Ishikawa (cell line): ENCODE results near the gene ADAMTS15.

Experiments
- CEBPB ChIP-seq: IDR thresholded peaks from 2 replicates; pipeline ENCODE4 v1.6.1; 2012
- CREB1 ChIP-seq: IDR thresholded peaks from 2 replicates; pipeline ENCODE4 v1.6.1; 2012; ENCODE audit warnings: low read depth
- EGR1 ChIP-seq: IDR thresholded peaks from 2 replicates; pipeline ENCODE4 v1.6.1; 2012
- FOXM1 ChIP-seq: IDR thresholded peaks from 2 replicates; pipeline ENCODE4 v1.6.1; 2012; ENCODE audit warnings: low read depth, borderline replicate concordance
- RAD21 ChIP-seq: IDR thresholded peaks from 2 replicates; pipeline ENCODE4 v1.6.1; 2012; ENCODE audit warnings: low read depth
- TAF1 ChIP-seq: IDR thresholded peaks from 2 replicates; pipeline ENCODE4 v1.6.1; 2012; ENCODE audit warnings: low read depth, mild to moderate bottlenecking
- YY1 ChIP-seq: IDR thresholded peaks from 2 replicates; pipeline ENCODE4 v1.6.1; 2012; ENCODE audit warnings: low read depth
- TF ChIP-seq, protein P1 (sequence below): IDR thresholded peaks from 2 replicates; pipeline ENCODE4 v1.6.1; 2012; ENCODE audit warnings: low read depth, mild to moderate bottlenecking
- TF ChIP-seq, protein P2 (sequence below): IDR thresholded peaks from 2 replicates; pipeline ENCODE4 v1.6.1; 2012

DNA sequence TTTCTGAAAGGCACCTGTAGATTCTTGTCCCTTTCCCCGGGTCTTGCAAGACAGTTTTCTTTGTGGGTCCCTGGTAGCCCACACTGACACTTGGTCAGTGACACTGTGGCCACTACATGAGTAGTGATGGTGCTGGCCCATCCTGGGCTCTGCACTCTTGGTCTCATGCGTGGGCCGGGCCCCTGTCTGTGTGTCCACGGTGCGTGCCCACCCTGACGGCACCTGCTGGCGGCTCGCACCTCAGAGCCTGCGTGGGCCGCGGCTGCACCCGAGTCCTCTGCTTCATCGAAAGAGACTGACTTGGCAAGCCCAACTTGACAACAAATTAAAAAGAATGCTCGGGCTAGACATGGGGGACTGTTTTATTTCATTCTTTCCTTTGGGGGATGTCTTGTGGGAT lies 37.5 kb downstream of the ADAMTS15 start:
- no peak for TF ChIP-seq TAF1
- no peak for TF ChIP-seq RAD21
- TF ChIP-seq CEBPB = no peak
- TF ChIP-seq, protein P1, sequence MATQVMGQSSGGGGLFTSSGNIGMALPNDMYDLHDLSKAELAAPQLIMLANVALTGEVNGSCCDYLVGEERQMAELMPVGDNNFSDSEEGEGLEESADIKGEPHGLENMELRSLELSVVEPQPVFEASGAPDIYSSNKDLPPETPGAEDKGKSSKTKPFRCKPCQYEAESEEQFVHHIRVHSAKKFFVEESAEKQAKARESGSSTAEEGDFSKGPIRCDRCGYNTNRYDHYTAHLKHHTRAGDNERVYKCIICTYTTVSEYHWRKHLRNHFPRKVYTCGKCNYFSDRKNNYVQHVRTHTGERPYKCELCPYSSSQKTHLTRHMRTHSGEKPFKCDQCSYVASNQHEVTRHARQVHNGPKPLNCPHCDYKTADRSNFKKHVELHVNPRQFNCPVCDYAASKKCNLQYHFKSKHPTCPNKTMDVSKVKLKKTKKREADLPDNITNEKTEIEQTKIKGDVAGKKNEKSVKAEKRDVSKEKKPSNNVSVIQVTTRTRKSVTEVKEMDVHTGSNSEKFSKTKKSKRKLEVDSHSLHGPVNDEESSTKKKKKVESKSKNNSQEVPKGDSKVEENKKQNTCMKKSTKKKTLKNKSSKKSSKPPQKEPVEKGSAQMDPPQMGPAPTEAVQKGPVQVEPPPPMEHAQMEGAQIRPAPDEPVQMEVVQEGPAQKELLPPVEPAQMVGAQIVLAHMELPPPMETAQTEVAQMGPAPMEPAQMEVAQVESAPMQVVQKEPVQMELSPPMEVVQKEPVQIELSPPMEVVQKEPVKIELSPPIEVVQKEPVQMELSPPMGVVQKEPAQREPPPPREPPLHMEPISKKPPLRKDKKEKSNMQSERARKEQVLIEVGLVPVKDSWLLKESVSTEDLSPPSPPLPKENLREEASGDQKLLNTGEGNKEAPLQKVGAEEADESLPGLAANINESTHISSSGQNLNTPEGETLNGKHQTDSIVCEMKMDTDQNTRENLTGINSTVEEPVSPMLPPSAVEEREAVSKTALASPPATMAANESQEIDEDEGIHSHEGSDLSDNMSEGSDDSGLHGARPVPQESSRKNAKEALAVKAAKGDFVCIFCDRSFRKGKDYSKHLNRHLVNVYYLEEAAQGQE = no peak
- no peak for TF ChIP-seq FOXM1
- TF ChIP-seq EGR1 = no peak
- TF ChIP-seq YY1 = no peak
- TF ChIP-seq CREB1 = no peak
- TF ChIP-seq, protein P2, sequence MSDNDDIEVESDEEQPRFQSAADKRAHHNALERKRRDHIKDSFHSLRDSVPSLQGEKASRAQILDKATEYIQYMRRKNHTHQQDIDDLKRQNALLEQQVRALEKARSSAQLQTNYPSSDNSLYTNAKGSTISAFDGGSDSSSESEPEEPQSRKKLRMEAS = no peak
